HL-60 (cell line): ENCODE data around the gene PUM2.

Source experiments
- DNase-seq, 2 experiments: peaks; one replicate each; pipeline ENCODE4 v3.0.0-alpha.2; 2010 to 2020; ENCODE audit warnings: low read depth in 1 of 2, low spot score in 1 of 2
- H3K27ac ChIP-seq: fragments of 250-450 bp; sonication (Bioruptor Pico); replicated peaks from 2 replicates; pipeline ENCODE4 v1.5.1; 2020; ENCODE audit warnings: mild to moderate bottlenecking, moderate library complexity
- H3K27me3 ChIP-seq: fragments of 250-450 bp; sonication (Bioruptor Pico); 2 replicates; pipeline ENCODE4 v1.5.1; 2021; ENCODE audit warnings: mild to moderate bottlenecking, moderate library complexity; ENCODE audit not compliant: insufficient read depth, poor library complexity, severe bottlenecking
- H3K4me3 ChIP-seq: replicated peaks from 2 replicates; pipeline ENCODE4 v1.5.1; 2011; ENCODE audit warnings: mild to moderate bottlenecking, control low read depth, low read length; ENCODE audit not compliant: insufficient read depth
- GABPA ChIP-seq: IDR thresholded peaks from 2 replicates; pipeline ENCODE4 v1.6.1; 2012; ENCODE audit warnings: low read depth
- POLR2AphosphoS5 ChIP-seq: IDR thresholded peaks from 2 replicates; pipeline ENCODE4 v1.6.1; 2012; ENCODE audit warnings: low read depth
- SPI1 ChIP-seq: IDR thresholded peaks from 2 replicates; pipeline ENCODE4 v1.6.1; 2012; ENCODE audit warnings: low read depth, mild to moderate bottlenecking, borderline replicate concordance
- TF ChIP-seq, protein P1 (sequence below): IDR thresholded peaks from one replicate; pipeline ENCODE4 v1.5.1; 2011; ENCODE audit warnings: low read length, control low read depth, inconsistent platforms; ENCODE audit not compliant: insufficient read depth
- TF ChIP-seq, protein P2 (sequence below): IDR thresholded peaks from 2 replicates; pipeline ENCODE4 v1.6.1; 2012; ENCODE audit warnings: low read depth; ENCODE audit not compliant: insufficient replicate concordance

PUM2 gene

DNA sequence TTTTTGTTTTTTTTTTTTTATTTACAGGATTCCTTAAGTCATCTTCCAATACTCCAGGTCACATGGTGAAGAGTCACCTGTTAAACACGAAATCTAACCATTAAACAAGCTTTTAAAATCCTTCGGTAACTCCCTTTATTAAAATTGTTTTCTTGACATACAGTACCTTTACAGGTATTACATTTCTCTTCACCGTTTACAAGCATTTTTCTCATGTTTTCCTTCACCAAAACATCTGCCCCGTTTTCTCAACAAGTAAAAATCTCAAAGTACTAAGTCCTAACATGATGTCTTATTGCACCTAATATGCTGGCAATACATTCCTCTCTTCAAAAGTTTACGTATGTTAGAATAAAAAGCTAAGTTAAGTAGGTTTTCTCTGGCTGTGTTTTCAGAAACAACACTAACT lies 1.1 kb downstream of the PUM2 start:
- TF ChIP-seq, protein P1, sequence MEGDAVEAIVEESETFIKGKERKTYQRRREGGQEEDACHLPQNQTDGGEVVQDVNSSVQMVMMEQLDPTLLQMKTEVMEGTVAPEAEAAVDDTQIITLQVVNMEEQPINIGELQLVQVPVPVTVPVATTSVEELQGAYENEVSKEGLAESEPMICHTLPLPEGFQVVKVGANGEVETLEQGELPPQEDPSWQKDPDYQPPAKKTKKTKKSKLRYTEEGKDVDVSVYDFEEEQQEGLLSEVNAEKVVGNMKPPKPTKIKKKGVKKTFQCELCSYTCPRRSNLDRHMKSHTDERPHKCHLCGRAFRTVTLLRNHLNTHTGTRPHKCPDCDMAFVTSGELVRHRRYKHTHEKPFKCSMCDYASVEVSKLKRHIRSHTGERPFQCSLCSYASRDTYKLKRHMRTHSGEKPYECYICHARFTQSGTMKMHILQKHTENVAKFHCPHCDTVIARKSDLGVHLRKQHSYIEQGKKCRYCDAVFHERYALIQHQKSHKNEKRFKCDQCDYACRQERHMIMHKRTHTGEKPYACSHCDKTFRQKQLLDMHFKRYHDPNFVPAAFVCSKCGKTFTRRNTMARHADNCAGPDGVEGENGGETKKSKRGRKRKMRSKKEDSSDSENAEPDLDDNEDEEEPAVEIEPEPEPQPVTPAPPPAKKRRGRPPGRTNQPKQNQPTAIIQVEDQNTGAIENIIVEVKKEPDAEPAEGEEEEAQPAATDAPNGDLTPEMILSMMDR, result no peak
- TF ChIP-seq POLR2AphosphoS5, result no peak
- TF ChIP-seq SPI1, result no peak
- TF ChIP-seq, protein P2, sequence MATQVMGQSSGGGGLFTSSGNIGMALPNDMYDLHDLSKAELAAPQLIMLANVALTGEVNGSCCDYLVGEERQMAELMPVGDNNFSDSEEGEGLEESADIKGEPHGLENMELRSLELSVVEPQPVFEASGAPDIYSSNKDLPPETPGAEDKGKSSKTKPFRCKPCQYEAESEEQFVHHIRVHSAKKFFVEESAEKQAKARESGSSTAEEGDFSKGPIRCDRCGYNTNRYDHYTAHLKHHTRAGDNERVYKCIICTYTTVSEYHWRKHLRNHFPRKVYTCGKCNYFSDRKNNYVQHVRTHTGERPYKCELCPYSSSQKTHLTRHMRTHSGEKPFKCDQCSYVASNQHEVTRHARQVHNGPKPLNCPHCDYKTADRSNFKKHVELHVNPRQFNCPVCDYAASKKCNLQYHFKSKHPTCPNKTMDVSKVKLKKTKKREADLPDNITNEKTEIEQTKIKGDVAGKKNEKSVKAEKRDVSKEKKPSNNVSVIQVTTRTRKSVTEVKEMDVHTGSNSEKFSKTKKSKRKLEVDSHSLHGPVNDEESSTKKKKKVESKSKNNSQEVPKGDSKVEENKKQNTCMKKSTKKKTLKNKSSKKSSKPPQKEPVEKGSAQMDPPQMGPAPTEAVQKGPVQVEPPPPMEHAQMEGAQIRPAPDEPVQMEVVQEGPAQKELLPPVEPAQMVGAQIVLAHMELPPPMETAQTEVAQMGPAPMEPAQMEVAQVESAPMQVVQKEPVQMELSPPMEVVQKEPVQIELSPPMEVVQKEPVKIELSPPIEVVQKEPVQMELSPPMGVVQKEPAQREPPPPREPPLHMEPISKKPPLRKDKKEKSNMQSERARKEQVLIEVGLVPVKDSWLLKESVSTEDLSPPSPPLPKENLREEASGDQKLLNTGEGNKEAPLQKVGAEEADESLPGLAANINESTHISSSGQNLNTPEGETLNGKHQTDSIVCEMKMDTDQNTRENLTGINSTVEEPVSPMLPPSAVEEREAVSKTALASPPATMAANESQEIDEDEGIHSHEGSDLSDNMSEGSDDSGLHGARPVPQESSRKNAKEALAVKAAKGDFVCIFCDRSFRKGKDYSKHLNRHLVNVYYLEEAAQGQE, result no peak
- no peak for TF ChIP-seq GABPA
- no peak for DNase-seq
- Histone ChIP-seq H3K27me3 (no peaks in the 10 kb centered on the region), H3K4me3 (peak overlapping the region; percentile 60), H3K27ac (peak overlapping the region; percentile 99)

DNA sequence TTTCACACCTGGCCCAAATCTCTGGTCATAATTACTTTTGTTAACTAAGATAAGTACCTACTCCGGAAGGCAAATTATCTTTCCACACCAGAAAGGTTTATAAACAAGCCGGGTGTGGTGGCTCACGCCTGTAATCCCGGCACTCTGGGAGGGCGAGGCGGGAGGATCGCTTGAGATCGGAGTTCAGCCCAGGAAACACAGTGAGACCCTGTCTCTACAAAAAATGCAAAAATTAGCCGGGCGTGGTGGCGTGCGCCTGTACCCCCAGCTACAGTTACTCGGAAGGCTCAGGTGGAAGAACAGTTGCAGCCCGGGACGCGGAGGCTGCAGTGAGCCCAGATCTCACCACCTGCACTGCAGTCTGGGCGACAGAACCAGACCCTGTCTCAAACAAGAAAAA lies 2.1 kb downstream of the PUM2 start:
- TF ChIP-seq, protein P2, result no peak
- TF ChIP-seq, protein P1, result no peak
- TF ChIP-seq POLR2AphosphoS5, result no peak
- no peak for TF ChIP-seq GABPA
- TF ChIP-seq SPI1, result no peak
- H3K27ac ChIP-seq, result peak overlapping the region; percentile 99
- DNase-seq, result no peak
- no peaks in the 10 kb centered on the region for H3K27me3 ChIP-seq
- peak overlapping the region; percentile 60 for H3K4me3 ChIP-seq

DNA sequence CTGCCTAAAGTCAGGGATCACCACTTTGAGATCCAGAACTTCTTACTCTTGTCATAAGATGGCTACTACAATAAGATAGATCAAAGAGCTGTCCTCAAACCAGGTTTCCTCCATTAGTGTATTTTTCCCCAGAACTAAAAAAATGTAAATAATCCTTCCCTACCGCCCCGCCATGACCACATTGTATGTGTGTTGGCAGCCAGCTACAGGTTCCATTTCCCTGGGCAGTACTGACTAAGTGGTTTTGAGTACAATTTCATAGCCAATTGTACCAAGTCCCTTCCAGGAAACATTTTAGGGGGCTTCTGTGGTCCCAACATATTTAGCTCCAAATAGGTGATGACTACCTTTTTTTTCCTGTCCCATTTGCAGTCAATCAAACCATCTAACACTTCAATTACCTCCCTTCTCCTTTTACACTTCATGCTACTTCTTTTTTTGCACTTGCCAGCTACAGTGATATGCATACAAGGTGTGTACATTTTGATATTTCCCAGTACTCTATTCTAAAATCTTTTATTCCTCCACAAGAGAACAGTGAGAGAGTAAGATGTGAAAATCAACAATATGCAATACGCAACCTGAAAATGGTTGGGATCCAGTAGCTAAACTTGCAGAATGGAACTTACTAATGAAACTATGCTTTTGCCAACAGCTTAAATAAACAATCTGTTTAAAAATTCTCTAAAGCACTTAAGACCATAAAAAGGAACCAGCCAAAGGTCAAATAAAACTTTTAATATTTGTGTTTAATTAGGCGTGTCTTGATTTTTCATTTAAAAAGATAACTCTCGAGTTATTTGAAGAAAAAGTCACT lies 3.9 kb downstream of the PUM2 start:
- TF ChIP-seq, protein P2, result no peak
- no peak for TF ChIP-seq GABPA
- TF ChIP-seq, protein P1, result no peak
- no peak for TF ChIP-seq SPI1
- TF ChIP-seq POLR2AphosphoS5, result no peak
- DNase-seq, result no peak
- H3K27ac ChIP-seq, result no peak overlapping the region
- no peaks in the 10 kb centered on the region for H3K27me3 ChIP-seq
- no peak overlapping the region for H3K4me3 ChIP-seq
